OCI-LY7 (cell line): ENCODE data around the gene KRT81. TPM values are rescaled to one million over a fixed set of nuclear protein-coding genes. Genes with fewer than 3 reads are reported as not detected.

Experiments
- BruUV-seq: library from RNA; stranded (reverse); fragments of 400-500 nt; replicated peaks from 2 replicates; lab custom pipeline; 2021; lab: Mats Ljungman, UMichigan
- CTCF ChIA-PET: fragments of 300-600 bp; sonication (Branson Sonifier 250); formaldehyde crosslinking; loops from one replicate; lab custom pipeline; 2022; ENCODE audit warnings: antibody characterized with exemption; ENCODE audit not compliant: unreplicated experiment; lab: Charles Lee
- POLR2A ChIA-PET: fragments of 300-600 bp; sonication (Branson Sonifier 250); formaldehyde crosslinking; loops from one replicate; lab custom pipeline; 2022; ENCODE audit warnings: antibody characterized with exemption; lab: Charles Lee
- DNase-seq: peaks from one replicate; pipeline ENCODE4 v3.0.0-alpha.2; 2015; ENCODE audit warnings: low spot score
- H2AFZ ChIP-seq: fragments of 200-600 bp; sonication (generic), shearing (Covaris generic); 2 replicates; pipeline ENCODE4 v1.6.1; 2014; ENCODE audit warnings: mild to moderate bottlenecking, antibody characterized with exemption, low read length, moderate library complexity
- H3K27ac ChIP-seq: fragments of 200-600 bp; sonication (generic); 2 replicates; pipeline ENCODE4 v1.5.1; 2014; ENCODE audit warnings: mixed run types, low read depth, mild to moderate bottlenecking, moderate library complexity, low read length, inconsistent platforms; ENCODE audit not compliant: poor library complexity, severe bottlenecking
- H3K36me3 ChIP-seq: fragments of 200-600 bp; sonication (generic); 2 replicates; pipeline ENCODE4 v1.6.1; 2014; ENCODE audit warnings: mild to moderate bottlenecking, antibody characterized with exemption, low read length, moderate library complexity, mixed read lengths; ENCODE audit not compliant: insufficient read depth
- H3K4me1 ChIP-seq: fragments of 200-600 bp; sonication (generic); 2 replicates; pipeline ENCODE4 v1.5.1; 2014; ENCODE audit warnings: mild to moderate bottlenecking, low read length; ENCODE audit not compliant: insufficient read depth, poor library complexity, severe bottlenecking
- H3K4me2 ChIP-seq: fragments of 200-600 bp; sonication (generic); 2 replicates; pipeline ENCODE4 v1.6.1; 2014; ENCODE audit warnings: mild to moderate bottlenecking, low read length
- H3K4me3 ChIP-seq: fragments of 200-600 bp; sonication (generic); 2 replicates; pipeline ENCODE4 v1.5.1; 2014; ENCODE audit warnings: mild to moderate bottlenecking, low read depth, low read length; ENCODE audit not compliant: poor library complexity, severe bottlenecking
- H3K79me2 ChIP-seq: fragments of 200-600 bp; sonication (generic); 2 replicates; pipeline ENCODE4 v1.6.1; 2016; ENCODE audit warnings: low read depth, mild to moderate bottlenecking, low read length, moderate library complexity, mixed read lengths; ENCODE audit not compliant: insufficient read depth
- H3K9me2 ChIP-seq: fragments of 200-600 bp; sonication (generic); 2 replicates; pipeline ENCODE4 v1.6.1; 2016; ENCODE audit warnings: mild to moderate bottlenecking, low read length, mixed read lengths; ENCODE audit not compliant: insufficient read depth
- H3K9me3 ChIP-seq: fragments of 200-600 bp; sonication (generic); 2 replicates; pipeline ENCODE4 v1.6.1; 2014; ENCODE audit warnings: mild to moderate bottlenecking, mixed run types, low read length, mixed read lengths
- H4K20me1 ChIP-seq: fragments of 200-600 bp; sonication (generic); 2 replicates; pipeline ENCODE4 v1.6.1; 2014; ENCODE audit warnings: mild to moderate bottlenecking, antibody characterized with exemption, low read length, moderate library complexity, mixed read lengths; ENCODE audit not compliant: insufficient read depth
- EZH2phosphoT487 ChIP-seq: fragments of 200-600 bp; sonication (generic); IDR thresholded peaks from 2 replicates; pipeline ENCODE4 v1.6.1; 2018; ENCODE audit warnings: low read depth, borderline replicate concordance, mild to moderate bottlenecking, mixed run types, antibody characterized with exemption, low read length, moderate library complexity, mixed read lengths
- intact Hi-C: fragments of 100-400 bp; cut with micrococcal nuclease; formaldehyde crosslinking; loops from one replicate; pipeline ENCODE4 v1.10.0; 2022; ENCODE audit not compliant: unreplicated experiment
- total RNA-seq, 2 experiments: library from RNA; depleted of rRNA in 1 of 2; stranded (reverse); fragments of >200 nt in 1 of 2; shearing (Covaris generic) in 1 of 2; gene quantifications; 2 replicates each; pipeline ENCODE4 v1.2.3, GENCODE V29; 2014 to 2022
- TF ChIP-seq, protein P1 (sequence below): fragments of 200-600 bp; sonication (generic); conservative IDR thresholded peaks from 2 replicates; pipeline ENCODE4 v1.5.1; 2014; ENCODE audit warnings: mild to moderate bottlenecking, antibody characterized with exemption, low read length, moderate library complexity, mixed read lengths

The KRT81 gene
- total RNA-seq, 2 experiments from 2014 or later, result not detected

DNA sequence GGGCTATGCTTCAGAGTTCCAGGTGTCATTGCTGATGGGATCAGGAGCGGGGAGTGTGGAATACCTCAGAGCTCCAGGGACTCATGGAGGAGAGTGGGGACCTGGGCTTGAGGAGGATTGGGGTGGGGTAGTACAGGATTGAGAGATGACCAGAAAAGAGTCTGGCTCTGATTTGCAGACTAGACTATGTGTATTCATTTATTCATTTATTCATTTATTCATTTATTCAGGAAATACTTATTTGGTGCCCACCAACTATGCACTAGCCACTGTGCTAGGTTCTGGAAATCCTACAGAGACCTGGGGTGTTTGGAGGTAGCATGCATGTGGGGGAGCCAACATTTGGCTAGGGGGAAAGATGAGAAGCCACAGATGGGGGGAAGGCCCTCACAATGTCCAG is 30.7 kb upstream of the KRT81 start:
- Histone ChIP-seq H3K36me3 (no peaks in the 10 kb centered on the region), H3K9me3 (no peaks in the 10 kb centered on the region), H4K20me1 (no peaks in the 10 kb centered on the region), H2AFZ (no peak overlapping the region), H3K79me2 (no peaks in the 10 kb centered on the region), H3K4me3 (no peak overlapping the region), H3K27ac (no peak overlapping the region), H3K4me1 (no peaks in the 10 kb centered on the region), H3K9me2 (no peaks in the 10 kb centered on the region), H3K4me2 (no peak overlapping the region)
- DNase-seq, result no peak
- CTCF ChIA-PET, result interaction anchor here (0.6 kb wide), 1 partner anchor 179 kb away, joined by 3 read pairs; no protein-coding TSS in a partner anchor
- POLR2A ChIA-PET, result no interaction called here
- intact Hi-C loops, result no loop called here
- BruUV-seq, result no TSS peak
- TF ChIP-seq, protein P1, sequence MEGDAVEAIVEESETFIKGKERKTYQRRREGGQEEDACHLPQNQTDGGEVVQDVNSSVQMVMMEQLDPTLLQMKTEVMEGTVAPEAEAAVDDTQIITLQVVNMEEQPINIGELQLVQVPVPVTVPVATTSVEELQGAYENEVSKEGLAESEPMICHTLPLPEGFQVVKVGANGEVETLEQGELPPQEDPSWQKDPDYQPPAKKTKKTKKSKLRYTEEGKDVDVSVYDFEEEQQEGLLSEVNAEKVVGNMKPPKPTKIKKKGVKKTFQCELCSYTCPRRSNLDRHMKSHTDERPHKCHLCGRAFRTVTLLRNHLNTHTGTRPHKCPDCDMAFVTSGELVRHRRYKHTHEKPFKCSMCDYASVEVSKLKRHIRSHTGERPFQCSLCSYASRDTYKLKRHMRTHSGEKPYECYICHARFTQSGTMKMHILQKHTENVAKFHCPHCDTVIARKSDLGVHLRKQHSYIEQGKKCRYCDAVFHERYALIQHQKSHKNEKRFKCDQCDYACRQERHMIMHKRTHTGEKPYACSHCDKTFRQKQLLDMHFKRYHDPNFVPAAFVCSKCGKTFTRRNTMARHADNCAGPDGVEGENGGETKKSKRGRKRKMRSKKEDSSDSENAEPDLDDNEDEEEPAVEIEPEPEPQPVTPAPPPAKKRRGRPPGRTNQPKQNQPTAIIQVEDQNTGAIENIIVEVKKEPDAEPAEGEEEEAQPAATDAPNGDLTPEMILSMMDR, result no peak

DNA sequence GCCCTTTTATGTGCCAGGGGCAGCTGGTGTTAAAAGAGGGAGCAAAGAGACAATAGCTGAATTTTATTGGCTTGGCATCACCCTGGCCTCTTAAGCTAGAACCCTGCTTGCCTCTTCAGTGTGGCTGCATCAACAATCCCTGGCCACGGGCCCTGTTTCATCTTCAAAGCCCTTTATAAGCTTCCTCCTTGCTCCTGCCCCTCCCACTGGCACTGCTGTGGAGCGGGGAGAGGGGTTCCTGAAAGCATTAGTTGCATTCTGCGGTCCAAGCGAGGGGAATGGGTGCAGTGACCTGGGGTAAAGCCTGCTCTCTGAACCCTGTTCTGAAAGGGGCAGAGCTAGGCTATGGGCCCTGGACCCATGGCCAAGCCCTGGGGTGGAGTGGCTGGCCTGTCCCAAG is 30.1 kb upstream of the KRT81 start:
- ChIA-PET POLR2A (no interaction called here), CTCF (no interaction called here)
- Histone ChIP-seq H3K27ac (no peak overlapping the region), H2AFZ (no peak overlapping the region), H3K9me2 (no peaks in the 10 kb centered on the region), H3K36me3 (no peaks in the 10 kb centered on the region), H3K4me2 (no peak overlapping the region), H3K4me3 (no peak overlapping the region), H3K9me3 (no peaks in the 10 kb centered on the region), H3K4me1 (no peaks in the 10 kb centered on the region), H4K20me1 (no peaks in the 10 kb centered on the region), H3K79me2 (no peaks in the 10 kb centered on the region)
- BruUV-seq, result no TSS peak
- TF ChIP-seq, protein P1, result no peak
- no peak for TF ChIP-seq EZH2phosphoT487
- intact Hi-C loops, result no loop called here
- no peak for DNase-seq

DNA sequence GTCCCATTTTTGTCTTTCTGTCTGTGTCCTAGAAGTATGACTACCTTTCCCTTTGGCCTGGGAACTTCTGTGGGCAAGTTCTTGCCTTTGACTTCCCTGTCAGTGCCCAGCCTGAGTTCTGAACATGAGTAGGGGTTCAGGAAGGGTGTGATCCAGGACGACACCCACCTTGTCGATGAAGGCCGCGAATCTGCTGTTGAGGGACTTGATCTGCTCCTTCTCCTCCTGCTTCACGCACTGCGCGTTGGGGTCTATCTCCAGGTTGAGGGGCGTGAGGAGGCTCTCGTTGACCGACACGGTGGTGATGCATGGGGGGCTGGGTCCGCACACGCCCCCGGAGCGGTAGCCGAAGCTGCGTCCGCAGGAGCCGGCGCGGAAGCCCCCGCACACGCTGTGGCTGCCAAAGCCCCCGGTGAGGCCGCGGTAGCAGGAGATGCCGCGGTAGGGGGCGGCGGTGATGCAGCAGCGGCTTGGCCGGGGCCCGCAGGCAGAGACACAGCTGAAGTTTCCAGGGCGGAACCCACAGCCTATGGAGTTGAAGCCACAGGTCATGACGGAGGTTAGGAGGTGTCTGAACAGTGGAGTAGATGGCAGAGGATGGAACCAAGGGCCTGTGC is 29.6 kb upstream of the KRT81 start, which contains the start of gene KRT83:
Gene KRT83 (minus strand): TSS at position 615 of the 617 bp plus-strand sequence. CDS start 63 bp downstream, at position 552.
- H4K20me1 ChIP-seq, result no peaks in the 10 kb centered on the region
- no TSS peak for BruUV-seq
- no peak within 1 kb of the TSS for H3K27ac ChIP-seq
- no peak for TF ChIP-seq EZH2phosphoT487
- TF ChIP-seq, protein P1, result no peak
- H2AFZ ChIP-seq, result no peak within 1 kb of the TSS
- H3K4me2 ChIP-seq, result no peak within 1 kb of the TSS
- no peaks in the 10 kb centered on the region for H3K79me2 ChIP-seq
- H3K4me3 ChIP-seq, result no peak within 1 kb of the TSS
- H3K9me2 ChIP-seq, result no peaks in the 10 kb centered on the region
- H3K9me3 ChIP-seq, result no peaks in the 10 kb centered on the region
- no peaks in the 10 kb centered on the region for H3K4me1 ChIP-seq
- ChIA-PET POLR2A (interaction anchor here (0.7 kb wide), 1 partner anchor 9 kb away, joined by 3 read pairs; no protein-coding TSS in a partner anchor), CTCF (no interaction called here)
- intact Hi-C loops, result no loop called here
- no peak for DNase-seq
- H3K36me3 ChIP-seq, result no peaks in the 10 kb centered on the region
